GM18870 (cell line): ENCODE measurements around the gene FCN3.
"Not testable (repeated sequence)": the region's sequence is repeated elsewhere in the genome, so short reads cannot be mapped to it uniquely, and the experiment has no call there.

Experiments
- ATAC-seq: cut with Tn5 transposase; IDR thresholded peaks from one replicate; pipeline ENCODE4 v1.9.1; 2021; ENCODE audit warnings: moderate library complexity; ENCODE audit not compliant: unreplicated experiment

FCN3 gene

DNA sequence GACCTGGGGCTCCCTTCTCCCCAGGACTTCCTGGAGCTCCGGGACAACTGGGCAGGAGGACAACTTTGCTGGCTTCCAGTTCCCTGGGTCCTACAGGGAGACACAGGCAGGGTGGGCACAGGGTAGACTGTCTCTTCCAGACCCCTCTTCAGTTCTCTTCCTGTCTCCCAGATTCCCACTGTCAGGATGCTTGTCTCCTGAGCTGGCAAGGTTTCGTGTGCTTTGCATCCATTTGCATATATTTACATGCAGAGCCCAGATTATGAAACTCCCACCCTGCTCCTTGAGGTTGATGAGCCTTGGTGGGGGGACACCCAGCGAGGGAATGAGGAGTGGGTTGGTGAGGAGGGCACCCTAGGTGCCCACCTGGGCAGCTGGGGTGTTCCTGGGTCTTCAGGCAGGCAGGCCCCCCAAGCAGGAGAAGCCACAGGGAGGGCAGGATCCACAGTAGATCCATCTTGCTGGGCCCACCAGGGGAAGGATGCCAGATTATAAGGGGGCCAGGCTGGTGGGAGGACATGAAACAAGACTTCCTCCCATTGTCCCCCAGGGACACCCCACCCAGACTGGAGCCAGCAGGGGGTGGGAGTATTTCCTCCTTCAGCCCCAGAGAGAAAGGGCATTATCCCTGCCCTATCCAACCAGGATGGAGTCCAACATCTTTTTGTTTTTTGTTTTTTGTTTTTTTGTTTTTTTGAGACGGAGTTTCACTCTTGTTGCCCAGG, at the start of gene FCN3:
TSS of gene FCN3 (minus strand) at position 463 of the 725 bp plus-strand sequence. CDS start at position 457, 6 bp downstream.
- ATAC-seq = no peak

DNA sequence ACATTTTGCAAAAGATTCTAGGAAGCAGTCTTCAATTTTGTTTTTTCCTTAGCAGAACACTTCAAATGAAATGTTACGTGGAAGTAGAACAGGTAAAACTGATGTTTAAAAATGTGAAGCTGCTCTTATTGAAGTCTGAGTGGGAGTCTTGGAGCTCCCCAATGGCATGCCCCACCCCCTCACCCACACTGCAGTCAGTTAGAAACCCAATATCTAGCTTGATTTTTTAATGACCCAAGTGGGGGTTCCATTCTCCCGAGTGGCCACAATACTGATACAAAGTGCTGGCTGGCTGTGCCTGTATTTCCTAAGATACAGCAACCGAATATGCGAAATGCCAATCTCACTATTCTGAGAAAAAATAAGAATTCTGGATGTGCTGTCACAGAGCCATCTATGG, 49.1 kb upstream of the FCN3 start:
- ATAC-seq = no peak

- ATAC-seq = no peak
These were observed 43.9 kb upstream of the FCN3 start for GRCh38 chr1:27418326-27419185.

GRCh38 chr1:27417713-27418112, 43.1 kb upstream of the FCN3 start:
- ATAC-seq = no peak

GRCh38 chr1:27416387-27417111, 41.9 kb upstream of the FCN3 start:
- no peak for ATAC-seq

DNA sequence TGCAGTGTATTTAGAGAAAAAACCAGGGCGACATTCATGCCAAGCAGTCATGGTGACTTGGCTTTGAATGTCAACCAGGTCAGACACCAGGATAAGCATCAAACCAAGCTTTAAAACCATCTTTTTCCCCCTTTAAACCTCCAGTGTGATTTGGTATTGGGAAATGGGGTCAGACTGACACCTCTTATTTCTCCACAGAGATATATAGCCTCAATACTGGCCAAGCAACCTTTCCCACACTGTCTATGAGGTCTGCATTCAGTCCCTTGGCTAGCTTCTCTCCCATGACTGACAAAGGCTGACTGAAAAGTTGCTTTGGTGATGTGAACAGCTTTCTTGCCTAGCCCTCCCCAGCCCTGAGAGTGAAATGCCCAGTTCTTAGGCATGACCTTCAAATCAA, 39.5 kb upstream of the FCN3 start:
- no peak for ATAC-seq

DNA sequence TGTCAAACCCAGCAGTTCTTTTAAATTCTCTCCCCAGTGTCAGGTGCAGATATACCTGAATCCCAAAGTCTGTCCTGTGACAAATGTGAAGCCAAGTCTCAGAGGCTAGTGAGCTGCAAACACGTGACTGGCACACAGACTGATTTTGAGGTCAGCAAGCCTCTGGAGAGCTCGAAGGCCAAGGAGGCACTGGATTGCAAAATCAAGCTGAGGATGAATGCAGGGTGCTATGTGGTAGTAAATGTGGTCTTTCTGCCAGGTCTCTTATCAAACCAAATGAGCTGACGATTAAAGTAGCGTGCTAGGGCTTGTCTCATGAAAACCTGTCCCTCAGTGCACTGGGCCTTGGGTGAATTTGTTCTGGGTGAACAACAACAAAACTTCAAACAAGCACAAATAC, 38.4 kb upstream of the FCN3 start:
- no peak for ATAC-seq

- ATAC-seq = no peak
These were observed 37.9 kb upstream of the FCN3 start for GRCh38 chr1:27412502-27412901.

DNA sequence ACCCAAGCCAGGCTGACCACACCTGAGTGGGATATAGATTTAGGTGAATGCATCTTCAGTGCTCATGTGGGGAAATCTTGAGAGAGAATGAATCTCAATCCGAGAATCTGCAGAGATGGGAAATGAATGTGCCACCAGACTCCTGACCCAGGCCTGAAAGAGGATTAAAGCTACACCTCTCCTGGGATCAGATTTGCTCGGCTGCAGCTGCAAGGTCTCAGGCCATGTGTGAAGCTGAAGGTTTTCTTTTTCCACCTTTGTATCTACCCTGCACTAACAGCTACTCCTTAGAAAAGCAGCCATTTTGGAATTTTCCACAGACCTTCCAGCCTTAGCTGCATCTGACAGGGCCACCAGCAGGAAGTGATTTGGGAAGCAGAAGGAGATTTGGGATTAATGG, 36.1 kb upstream of the FCN3 start:
- ATAC-seq = no peak

- ATAC-seq = no peak
These were observed 35.0 kb upstream of the FCN3 start for GRCh38 chr1:27409669-27410068.

GRCh38 chr1:27408151-27408550, 33.5 kb upstream of the FCN3 start:
- no peak for ATAC-seq

GRCh38 chr1:27406791-27407190, 32.2 kb upstream of the FCN3 start:
- not testable (repeated sequence) for ATAC-seq

DNA sequence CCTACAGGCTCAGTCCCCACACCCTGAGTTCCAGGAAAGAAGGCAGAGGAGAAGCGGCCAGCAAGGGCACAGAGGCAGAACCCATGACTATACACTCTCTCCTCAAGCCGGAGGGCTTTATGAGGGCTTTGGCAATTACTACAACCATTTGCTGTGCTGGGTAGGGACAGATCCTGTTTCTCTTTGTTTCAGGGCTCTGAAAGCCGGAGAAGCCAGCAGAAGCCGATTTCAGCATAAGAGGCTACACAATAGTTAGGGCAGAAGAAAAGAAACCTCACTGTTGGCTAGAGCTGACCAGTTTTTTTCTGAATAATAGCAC, 31.7 kb upstream of the FCN3 start:
- ATAC-seq = no peak

GRCh38 chr1:27405598-27406361, 31.2 kb upstream of the FCN3 start:
- not testable (repeated sequence) for ATAC-seq

DNA sequence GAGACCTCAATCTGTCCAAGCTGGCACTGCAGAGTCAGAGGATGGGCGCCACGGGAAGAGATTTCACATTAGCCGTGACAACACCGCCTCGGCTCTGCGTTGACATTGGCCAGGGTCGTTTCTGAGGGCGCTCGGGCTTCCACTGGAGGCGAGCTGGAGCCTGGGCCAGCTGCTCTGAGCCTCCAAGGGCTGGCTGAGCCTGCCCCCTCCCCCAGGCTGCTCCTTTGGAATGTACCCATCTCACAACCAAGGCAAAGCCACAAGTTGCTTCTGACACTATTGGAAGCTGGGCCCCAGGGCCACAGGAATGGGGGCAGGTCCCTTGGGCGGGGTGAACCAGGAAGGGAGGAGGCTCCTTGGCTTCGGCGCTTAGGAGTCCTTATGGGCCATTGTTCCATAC, 30.4 kb upstream of the FCN3 start:
- no peak for ATAC-seq

DNA sequence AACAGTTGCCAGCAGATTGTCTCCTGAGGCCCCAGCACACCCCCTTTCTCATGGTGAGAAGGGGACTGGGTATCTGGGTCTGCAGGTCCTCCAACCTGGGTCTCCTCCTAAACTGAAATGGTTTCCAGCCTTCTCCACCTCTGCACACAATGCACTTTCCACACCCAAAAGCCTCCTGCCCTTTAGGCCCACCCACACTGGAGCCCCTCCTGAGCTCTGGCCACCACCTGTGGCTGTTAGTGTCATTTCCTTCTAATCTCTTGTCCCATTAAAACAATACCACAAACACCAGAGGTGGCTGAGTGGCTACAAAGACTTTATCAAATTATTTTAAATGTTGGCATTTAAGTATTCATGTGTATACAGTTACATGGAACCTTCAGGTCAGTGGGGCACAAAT, 29.3 kb upstream of the FCN3 start:
- ATAC-seq = no peak

- ATAC-seq = no peak
These were observed 28.6 kb upstream of the FCN3 start for GRCh38 chr1:27403065-27403726.

DNA sequence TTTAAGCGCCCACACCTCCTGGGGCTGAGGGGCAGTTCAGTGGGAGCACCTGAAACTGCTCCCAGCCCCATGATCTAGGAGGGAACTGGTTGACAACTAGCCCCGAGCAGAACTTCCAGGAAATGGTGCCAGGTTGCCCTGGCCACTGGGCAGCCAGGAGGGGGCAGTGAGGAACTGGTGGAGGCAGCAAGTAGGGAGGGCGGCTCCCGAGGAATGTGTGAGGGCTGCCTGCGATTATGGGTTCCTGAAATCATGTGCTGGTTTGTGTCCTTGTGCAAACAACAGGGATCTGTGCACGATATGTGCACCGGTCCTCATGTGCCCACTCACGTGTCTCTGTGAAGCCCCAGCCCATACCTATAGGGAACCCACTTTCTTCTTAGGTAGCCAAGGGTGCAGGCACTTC, 27.7 kb upstream of the FCN3 start:
- ATAC-seq = no peak

- ATAC-seq = no peak
These were observed 26.3 kb upstream of the FCN3 start for GRCh38 chr1:27400963-27401341.
